Activated CD4-positive, alpha-beta T cell treated with anti-CD3 and anti-CD28 coated beads, Interleukin-2, amount 10 ng/mL, durations not matched to agents 24 days and 14 days (primary cell): ENCODE results near the gene TAS2R41. TPM values are rescaled to one million over a fixed set of nuclear protein-coding genes. Genes with fewer than 3 reads are reported as not detected.
"Not testable (repeated sequence)": the region's sequence is repeated elsewhere in the genome, so short reads cannot be mapped to it uniquely, and the experiment has no call there.

Source experiments
- DNase-seq: peaks from one replicate; pipeline ENCODE4 v3.0.0; 2022
- H3K27ac Mint-ChIP-seq: one replicate; pipeline ENCODE4 v1.8.0; 2022; ENCODE audit warnings: mild to moderate bottlenecking, mixed read lengths
- H3K27me3 Mint-ChIP-seq: one replicate; pipeline ENCODE4 v1.8.0; 2022; ENCODE audit warnings: mixed read lengths
- H3K36me3 Mint-ChIP-seq: one replicate; pipeline ENCODE4 v1.8.0; 2022; ENCODE audit warnings: low read depth, mild to moderate bottlenecking, mixed read lengths
- H3K4me1 Mint-ChIP-seq: one replicate; pipeline ENCODE4 v1.8.0; 2021; ENCODE audit warnings: mixed read lengths
- H3K4me3 Mint-ChIP-seq: one replicate; pipeline ENCODE4 v1.8.0; 2022; ENCODE audit warnings: mild to moderate bottlenecking, moderate library complexity, mixed read lengths
- H3K9me3 Mint-ChIP-seq: one replicate; pipeline ENCODE4 v1.8.0; 2021; ENCODE audit warnings: mixed read lengths
- intact Hi-C: fragments of 100-400 bp; cut with micrococcal nuclease; formaldehyde crosslinking; loops from one replicate; pipeline ENCODE4 v1.15.1; 2023
- total RNA-seq: library from RNA; stranded (reverse); gene quantifications from 2 replicates; pipeline ENCODE4 v1.2.3, GENCODE V29; 2022

The TAS2R41 gene
- total RNA-seq, 1 donor from 2014 or later, result not detected

DNA sequence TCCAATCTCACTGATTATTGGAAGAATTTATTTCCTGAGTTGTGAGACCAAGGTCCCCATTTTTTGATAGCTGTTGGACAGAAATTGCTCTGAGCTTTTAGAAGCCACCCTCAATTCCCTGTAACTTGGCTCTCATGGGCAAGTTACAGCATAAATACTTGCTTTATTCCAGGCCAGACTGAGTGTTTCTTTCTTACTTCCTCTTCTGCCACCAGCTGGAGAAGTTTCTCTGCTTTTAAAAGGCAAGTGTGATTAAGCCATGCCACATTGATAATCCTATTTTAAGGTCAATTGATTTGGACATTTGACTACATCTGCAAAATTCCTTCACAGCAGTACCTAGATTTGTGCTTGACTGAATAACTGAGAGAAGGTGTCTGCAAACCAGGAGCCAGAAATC, 14.1 kb upstream of the TAS2R41 start:
- H3K4me3 Mint-ChIP-seq, result no peak overlapping the region
- no peaks in the 10 kb centered on the region for H3K9me3 Mint-ChIP-seq

DNA sequence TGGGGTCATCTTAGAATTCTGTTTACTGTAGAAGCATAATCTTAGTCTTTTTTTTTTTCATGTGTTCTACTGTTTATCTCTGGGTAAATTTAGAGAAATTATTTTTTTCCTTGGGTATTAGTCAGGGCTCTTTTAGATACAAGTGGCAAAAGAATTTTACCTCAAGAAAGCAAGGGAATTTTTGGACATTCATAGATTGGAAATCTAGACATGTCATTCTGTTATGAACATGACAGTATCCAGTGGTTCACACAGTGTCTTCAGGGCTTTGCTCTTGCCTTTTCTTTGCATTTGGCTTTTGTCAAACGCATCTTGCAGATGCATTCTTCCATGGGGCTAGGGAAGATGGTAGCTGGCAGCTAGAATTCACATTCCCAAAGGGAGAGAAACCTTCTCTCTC, 13.7 kb upstream of the TAS2R41 start:
- Mint-ChIP-seq H3K4me1 (no peaks in the 10 kb centered on the region), H3K27me3 (peaks cover 3% of the 10 kb centered on the region), H3K36me3 (no peaks in the 10 kb centered on the region), H3K9me3 (no peaks in the 10 kb centered on the region), H3K4me3 (no peak overlapping the region), H3K27ac (no peak overlapping the region)
- no peak for DNase-seq
- intact Hi-C loops, result no loop called here

More for the DNA sequence above, 14.1 kb upstream of the TAS2R41 start:
- intact Hi-C loops, result no loop called here
- no peaks in the 10 kb centered on the region for H3K4me1 Mint-ChIP-seq
- H3K27me3 Mint-ChIP-seq, result peaks cover 3% of the 10 kb centered on the region
- H3K36me3 Mint-ChIP-seq, result no peaks in the 10 kb centered on the region
- no peak overlapping the region for H3K27ac Mint-ChIP-seq
- DNase-seq, result peak; percentile 17

DNA sequence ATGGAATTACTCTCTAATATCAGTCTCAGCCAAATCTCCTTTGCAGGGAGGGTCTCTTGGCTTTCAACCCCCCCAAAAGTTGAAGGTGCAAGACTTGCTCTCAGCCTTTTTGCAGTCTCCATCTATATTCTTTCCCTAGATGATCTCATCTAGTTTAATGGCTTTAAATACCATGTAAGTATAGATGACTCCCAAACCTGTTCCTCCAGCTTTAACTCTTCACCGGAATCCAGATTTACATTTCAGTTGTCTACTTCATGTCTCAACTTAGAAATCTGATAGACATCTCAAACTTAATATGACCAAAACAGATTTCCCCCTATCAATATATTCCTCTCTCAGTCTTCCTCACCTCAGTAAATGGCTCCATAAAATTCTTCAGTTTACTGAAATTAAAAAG, 9.9 kb upstream of the TAS2R41 start:
- no peak overlapping the region for H3K4me3 Mint-ChIP-seq

DNA sequence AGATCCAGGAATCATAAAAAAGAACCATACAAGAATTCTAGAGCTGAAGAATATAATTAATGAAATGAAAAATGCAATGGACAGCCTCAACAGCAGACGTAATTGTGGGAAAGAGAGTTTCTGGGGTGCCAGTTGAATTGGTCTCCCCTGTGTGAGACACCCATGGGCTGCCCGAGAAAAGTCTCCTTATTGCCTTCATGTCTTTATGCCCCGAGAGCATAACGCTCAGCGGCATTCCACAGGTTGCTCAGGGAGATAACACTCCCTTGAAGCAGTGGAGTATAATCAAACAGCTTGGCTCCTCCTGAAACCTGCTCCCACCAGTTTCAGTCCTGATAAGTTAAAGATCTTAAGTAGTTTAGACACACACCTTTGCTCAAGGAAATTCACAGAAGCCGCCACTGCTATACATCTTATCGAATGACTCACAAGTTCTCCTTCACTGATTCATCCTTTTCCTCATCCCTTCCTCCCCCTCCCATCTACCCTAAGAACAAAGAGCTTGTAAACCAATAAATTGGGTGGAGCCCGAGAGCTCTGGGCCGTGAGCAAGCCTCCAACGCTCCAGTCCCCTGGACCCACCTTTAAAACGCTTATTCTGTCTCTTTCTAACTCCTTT, 5.5 kb upstream of the TAS2R41 start:
- intact Hi-C loops, H3K4me3 Mint-ChIP-seq, H3K27ac Mint-ChIP-seq, H3K27me3 Mint-ChIP-seq, DNase-seq, H3K4me1 Mint-ChIP-seq, H3K9me3 Mint-ChIP-seq, H3K36me3 Mint-ChIP-seq: not testable (repeated sequence)

More for the DNA sequence above, 9.9 kb upstream of the TAS2R41 start:
- Mint-ChIP-seq H3K27me3 (peaks cover 3% of the 10 kb centered on the region), H3K27ac (no peak overlapping the region), H3K4me1 (no peaks in the 10 kb centered on the region), H3K36me3 (no peaks in the 10 kb centered on the region), H3K9me3 (peaks cover 7% of the 10 kb centered on the region)
- intact Hi-C loops, result no loop called here
- DNase-seq, result peak; percentile 13

DNA sequence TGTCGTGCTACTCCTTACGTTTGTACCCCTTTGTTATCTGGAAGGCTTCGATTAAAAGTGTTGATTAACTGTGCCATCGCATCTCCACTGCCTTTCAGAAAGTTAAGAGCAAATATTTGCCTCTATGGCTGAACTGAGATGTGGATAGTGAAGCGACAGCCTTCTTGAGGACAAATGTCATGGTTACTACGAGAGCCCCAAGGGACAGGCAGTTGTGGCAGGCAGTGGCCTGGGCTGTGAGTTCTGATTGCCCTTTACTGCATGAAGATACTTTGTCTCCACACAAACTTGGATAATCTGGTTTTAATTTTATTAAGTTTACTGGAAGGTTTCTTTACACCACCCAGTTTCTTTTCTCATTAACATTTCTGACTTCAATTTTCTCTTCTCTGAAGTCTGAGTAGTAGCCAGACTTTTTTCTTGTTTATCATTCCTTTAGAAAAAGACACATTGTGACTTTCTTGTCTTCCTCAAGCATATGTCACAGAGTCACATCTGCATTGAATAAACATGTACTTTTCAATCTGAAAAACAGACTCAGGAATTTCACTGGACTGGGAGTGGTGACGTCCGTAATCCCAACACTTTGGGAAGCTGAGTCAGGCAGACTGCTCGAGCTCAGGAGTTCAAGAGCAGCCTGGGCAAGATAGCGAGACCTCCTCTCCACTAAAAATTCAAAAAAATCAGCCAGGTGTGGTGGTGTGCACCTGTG, 1.5 kb downstream of the TAS2R41 start:
- Mint-ChIP-seq H3K27ac (no peak overlapping the region), H3K4me3 (no peak overlapping the region), H3K36me3 (no peaks in the 10 kb centered on the region), H3K4me1 (no peaks in the 10 kb centered on the region), H3K9me3 (no peaks in the 10 kb centered on the region), H3K27me3 (peaks cover 5% of the 10 kb centered on the region)
- DNase-seq, result no peak
- intact Hi-C loops, result no loop called here

DNA sequence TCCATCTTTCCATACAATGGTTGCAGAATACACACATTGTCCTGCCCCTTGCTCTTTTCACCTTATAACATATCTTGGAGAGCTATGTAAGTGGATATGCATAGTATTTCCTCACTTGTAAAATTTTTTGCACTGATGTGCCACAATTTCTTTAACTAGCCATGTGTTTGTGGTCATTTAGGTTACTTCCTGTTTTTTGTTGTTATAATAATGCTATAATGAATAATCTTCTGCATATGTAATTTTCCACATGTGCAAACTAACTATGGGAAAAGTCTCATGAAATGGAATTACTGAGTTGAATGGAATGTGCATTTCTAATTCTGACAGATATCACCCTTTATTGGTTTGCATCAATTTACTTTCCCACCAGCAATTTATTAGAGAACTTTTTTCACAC, 2.8 kb downstream of the TAS2R41 start:
- Mint-ChIP-seq H3K36me3 (no peaks in the 10 kb centered on the region), H3K4me1 (no peaks in the 10 kb centered on the region)

DNA sequence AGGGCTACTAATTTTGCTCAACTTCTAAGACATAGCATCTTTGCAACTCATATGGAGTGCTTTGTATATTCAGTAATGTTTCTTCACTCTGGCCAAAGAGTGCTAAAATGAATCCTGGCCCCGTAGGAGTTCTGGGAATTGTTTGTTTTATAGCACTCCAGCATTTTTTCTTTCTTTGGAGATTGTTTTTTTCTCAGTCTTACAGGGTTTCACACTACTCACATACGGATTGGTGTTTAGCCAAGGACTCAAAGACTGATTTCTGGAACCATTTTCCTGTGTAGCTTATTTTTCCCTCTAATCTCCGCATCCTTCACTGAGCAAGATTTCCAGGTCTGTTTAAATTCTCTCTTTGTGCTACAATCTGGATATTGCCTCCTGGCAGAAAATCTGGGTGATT, 6.4 kb downstream of the TAS2R41 start:
- H3K9me3 Mint-ChIP-seq, result no peaks in the 10 kb centered on the region
- H3K36me3 Mint-ChIP-seq, result no peaks in the 10 kb centered on the region
- H3K27me3 Mint-ChIP-seq, result peaks cover 3% of the 10 kb centered on the region
- intact Hi-C loops, result no loop called here
- no peak for DNase-seq
- H3K27ac Mint-ChIP-seq, result no peak overlapping the region
- no peaks in the 10 kb centered on the region for H3K4me1 Mint-ChIP-seq
- no peak overlapping the region for H3K4me3 Mint-ChIP-seq

More for the DNA sequence above, 2.8 kb downstream of the TAS2R41 start:
- H3K27me3 Mint-ChIP-seq, result peaks cover 1% of the 10 kb centered on the region
- no peak overlapping the region for H3K27ac Mint-ChIP-seq
- no peak overlapping the region for H3K4me3 Mint-ChIP-seq
- intact Hi-C loops, result no loop called here
- H3K9me3 Mint-ChIP-seq, result no peaks in the 10 kb centered on the region
- no peak for DNase-seq

DNA sequence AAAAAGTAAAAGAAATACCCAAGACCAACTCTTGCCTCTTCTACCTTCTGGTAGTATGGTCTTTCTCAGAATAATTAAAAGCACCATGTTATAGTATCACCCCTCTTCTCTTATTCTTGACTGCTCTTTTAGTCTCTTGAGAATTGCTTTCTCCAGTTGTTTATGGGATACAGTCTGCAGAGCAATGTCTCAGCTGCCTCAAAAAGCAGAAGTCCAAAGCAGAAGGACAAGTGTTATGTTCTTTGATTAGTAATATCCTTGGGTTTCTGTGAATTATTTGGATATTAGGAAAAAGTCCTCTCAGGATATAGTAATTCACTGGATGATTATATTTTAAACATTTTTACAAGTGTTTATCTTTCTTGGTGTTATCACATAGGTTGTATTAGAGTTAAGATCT, 7.4 kb downstream of the TAS2R41 start:
- no peaks in the 10 kb centered on the region for H3K36me3 Mint-ChIP-seq
- H3K4me1 Mint-ChIP-seq, result no peaks in the 10 kb centered on the region
- no peak overlapping the region for H3K4me3 Mint-ChIP-seq
- H3K27me3 Mint-ChIP-seq, result peaks cover 3% of the 10 kb centered on the region
- intact Hi-C loops, result no loop called here
- no peak overlapping the region for H3K27ac Mint-ChIP-seq
- DNase-seq, result peak; percentile 18
- no peaks in the 10 kb centered on the region for H3K9me3 Mint-ChIP-seq

DNA sequence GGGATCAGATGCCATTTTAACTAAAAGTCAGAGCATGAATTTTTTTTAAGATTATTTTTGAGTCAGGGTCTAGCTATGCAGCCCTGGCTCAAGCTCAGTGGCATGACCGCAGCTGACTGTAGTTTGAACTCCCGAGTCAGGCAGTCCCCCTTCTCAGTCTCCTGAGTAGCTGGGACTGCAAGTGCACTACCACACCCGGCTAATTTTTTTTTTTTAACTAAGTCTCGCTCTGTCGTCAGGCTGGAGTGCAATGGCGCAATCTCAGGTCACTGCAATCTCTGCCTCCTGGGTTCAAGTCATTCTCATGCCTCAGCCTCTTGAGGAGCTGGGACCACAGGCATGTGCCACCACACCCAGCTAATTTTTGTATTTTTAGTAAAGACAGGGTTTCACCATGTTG, 7.8 kb downstream of the TAS2R41 start:
- H3K9me3 Mint-ChIP-seq, result no peaks in the 10 kb centered on the region
- DNase-seq, result peak; percentile 25
- intact Hi-C loops, result no loop called here
- H3K4me3 Mint-ChIP-seq, result no peak overlapping the region
- H3K27ac Mint-ChIP-seq, result no peak overlapping the region
- no peaks in the 10 kb centered on the region for H3K36me3 Mint-ChIP-seq
- peaks cover 2% of the 10 kb centered on the region for H3K27me3 Mint-ChIP-seq
- no peaks in the 10 kb centered on the region for H3K4me1 Mint-ChIP-seq

DNA sequence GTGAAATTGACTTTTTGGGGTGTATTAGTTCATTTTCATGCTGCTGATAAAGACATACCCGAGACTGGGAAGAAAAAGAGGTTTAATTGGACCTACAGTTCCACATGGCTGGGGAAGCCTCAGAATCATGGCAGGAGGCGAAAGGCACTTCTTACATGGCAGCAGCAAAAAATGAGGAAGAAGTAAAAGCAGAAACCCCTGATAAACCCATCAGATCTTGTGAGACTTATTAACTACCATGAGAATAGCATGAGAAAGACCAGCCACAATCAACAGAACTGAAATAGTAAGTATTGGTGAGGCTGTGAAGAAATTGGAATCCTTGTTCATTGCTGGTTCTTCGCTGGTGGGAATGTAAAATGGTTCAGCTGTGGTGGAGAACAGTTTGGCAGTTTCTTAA, 8.6 kb downstream of the TAS2R41 start:
- H3K27me3 Mint-ChIP-seq, H3K36me3 Mint-ChIP-seq, intact Hi-C loops, H3K4me3 Mint-ChIP-seq, H3K4me1 Mint-ChIP-seq, H3K9me3 Mint-ChIP-seq, H3K27ac Mint-ChIP-seq: not testable (repeated sequence)
- peak; percentile 17 for DNase-seq

DNA sequence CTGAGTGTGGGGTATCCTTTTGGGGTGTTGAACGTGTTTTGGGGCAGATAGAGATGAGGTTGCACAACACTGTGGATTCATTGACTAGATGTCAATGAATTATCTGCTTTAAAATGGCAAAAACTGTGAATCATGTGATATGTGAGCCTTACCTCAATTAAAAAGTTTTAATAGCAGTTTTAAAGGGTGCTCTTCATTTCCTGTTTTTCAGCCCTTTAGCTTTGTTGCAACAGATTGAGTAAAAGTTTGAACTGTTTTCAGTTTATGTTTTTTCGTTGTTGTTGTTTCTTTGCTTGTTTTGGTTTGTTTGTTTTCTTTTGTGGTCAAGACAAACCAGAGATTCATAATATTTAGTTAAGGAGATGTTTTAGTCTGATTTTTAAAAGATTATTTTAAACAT, 9.4 kb downstream of the TAS2R41 start:
- no peaks in the 10 kb centered on the region for H3K36me3 Mint-ChIP-seq
- intact Hi-C loops, result no loop called here
- peaks cover 2% of the 10 kb centered on the region for H3K27me3 Mint-ChIP-seq
- H3K9me3 Mint-ChIP-seq, result no peaks in the 10 kb centered on the region
- no peak overlapping the region for H3K4me3 Mint-ChIP-seq
- no peak for DNase-seq
- H3K27ac Mint-ChIP-seq, result no peak overlapping the region
- H3K4me1 Mint-ChIP-seq, result peaks cover 9% of the 10 kb centered on the region

DNA sequence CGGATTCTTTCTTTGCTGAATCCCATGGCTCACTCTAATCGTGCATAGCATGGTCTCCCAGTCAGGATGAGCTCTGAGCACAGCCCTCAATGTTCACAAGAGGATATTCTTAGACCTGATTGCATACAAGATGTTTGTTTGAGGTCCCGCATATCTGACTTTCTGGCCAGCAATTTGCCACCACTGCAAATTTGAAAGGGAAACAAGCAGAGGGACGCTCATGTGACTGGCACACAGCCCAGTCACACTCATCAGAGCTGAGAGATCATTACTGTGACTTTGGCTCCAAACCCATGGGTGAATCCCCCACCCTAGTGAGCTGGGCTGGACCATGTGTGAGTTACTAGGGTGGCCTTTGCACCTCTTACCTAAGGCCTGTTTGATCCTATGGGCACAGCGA, 9.9 kb downstream of the TAS2R41 start:
- Mint-ChIP-seq H3K4me3 (no peak overlapping the region), H3K4me1 (peaks cover 14% of the 10 kb centered on the region), H3K36me3 (no peaks in the 10 kb centered on the region), H3K27ac (no peak overlapping the region), H3K27me3 (peaks cover 2% of the 10 kb centered on the region), H3K9me3 (no peaks in the 10 kb centered on the region)
- DNase-seq, result no peak
- intact Hi-C loops, result no loop called here

DNA sequence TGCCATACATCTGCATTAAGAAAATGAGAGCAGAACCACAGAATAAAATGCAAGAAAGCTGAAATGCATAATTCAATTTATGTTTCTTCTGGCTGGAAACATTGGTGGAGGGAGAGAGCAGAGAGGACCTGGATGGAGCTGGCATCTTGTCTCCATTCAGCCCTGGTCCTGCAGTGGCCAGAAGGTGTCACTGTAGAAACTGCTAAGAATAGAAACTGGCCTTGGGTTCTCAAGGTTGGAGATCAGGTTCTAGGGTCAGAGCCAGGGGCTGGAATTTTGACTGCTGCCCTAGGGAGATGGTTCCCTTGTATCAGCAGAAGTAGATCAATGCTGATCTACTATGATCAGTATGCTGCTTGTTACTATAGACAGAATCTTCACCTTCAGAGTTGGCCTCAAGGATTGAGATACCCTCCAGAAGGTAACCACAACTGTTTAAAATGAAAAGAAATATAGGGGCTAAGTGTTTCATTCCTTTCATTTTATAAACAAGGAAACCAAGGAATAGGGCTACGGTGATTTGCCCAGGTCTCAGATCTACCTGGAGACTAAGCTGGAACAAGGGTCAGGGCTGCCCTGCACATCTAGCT, 13.1 kb downstream of the TAS2R41 start:
- no peak overlapping the region for H3K27ac Mint-ChIP-seq
- H3K4me1 Mint-ChIP-seq, result peaks cover 24% of the 10 kb centered on the region
- DNase-seq, result peak; percentile 66
- no peak overlapping the region for H3K4me3 Mint-ChIP-seq
- H3K27me3 Mint-ChIP-seq, result peaks cover 2% of the 10 kb centered on the region
- no peaks in the 10 kb centered on the region for H3K36me3 Mint-ChIP-seq
- intact Hi-C loops, result no loop called here
- H3K9me3 Mint-ChIP-seq, result peaks cover 2% of the 10 kb centered on the region

DNA sequence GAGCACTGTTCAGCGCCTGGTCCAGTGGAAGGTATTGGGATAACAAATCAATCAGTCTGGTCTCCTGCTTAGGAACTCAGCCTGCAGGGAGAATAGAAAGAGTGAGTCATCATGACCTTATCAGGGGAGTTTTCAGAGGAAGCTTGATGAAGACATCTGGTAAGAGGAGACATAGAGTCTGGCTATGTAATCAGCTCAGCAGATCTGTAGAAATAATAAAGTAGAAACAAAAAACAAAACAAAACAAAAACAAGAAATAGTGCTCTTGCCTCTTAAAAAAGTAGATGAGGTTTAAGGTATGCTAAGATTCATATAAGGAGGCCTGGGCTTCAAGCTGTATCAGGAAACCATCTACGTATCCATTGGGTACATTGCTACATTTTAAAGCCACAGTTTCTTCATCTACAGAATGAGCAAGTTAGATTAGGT, 14.4 kb downstream of the TAS2R41 start:
- peaks cover 6% of the 10 kb centered on the region for H3K9me3 Mint-ChIP-seq
- H3K4me3 Mint-ChIP-seq, result no peak overlapping the region
- no peaks in the 10 kb centered on the region for H3K36me3 Mint-ChIP-seq
- H3K27ac Mint-ChIP-seq, result peak overlapping the region; percentile 6
- H3K4me1 Mint-ChIP-seq, result peaks cover 26% of the 10 kb centered on the region
- peak; percentile 62 for DNase-seq
- H3K27me3 Mint-ChIP-seq, result no peaks in the 10 kb centered on the region
- intact Hi-C loops, result no loop called here
